Activated T-cell treated with anti-CD3 and anti-CD28 coated beads, Interleukin-2, amount 50 U/mL, for 4 hours (primary cell): ENCODE results near the gene CRIP3. TPM values are rescaled to one million over a fixed set of nuclear protein-coding genes. Genes with fewer than 3 reads are reported as not detected.
"Not testable (repeated sequence)": the region's sequence is repeated elsewhere in the genome, so short reads cannot be mapped to it uniquely, and the experiment has no call there.

Experiments used
- ATAC-seq, 2 donors: fragments of 200-7000 bp; cut with Tn5 transposase; one replicate each; pipeline ENCODE4 v1.10.0; 2021
- DNase-seq: peaks from one replicate; pipeline ENCODE4 v3.0.0-alpha.2; 2020
- H3K27me3 Mint-ChIP-seq: one replicate; pipeline ENCODE4 v1.8.0; 2021; ENCODE audit warnings: low read depth, mixed read lengths
- H3K36me3 Mint-ChIP-seq: one replicate; pipeline ENCODE4 v1.8.0; 2022; ENCODE audit warnings: mixed read lengths; ENCODE audit not compliant: insufficient read depth
- H3K4me1 Mint-ChIP-seq: one replicate; pipeline ENCODE4 v1.8.0; 2021; ENCODE audit warnings: low read depth, mixed read lengths
- H3K4me3 Mint-ChIP-seq: one replicate; pipeline ENCODE4 v1.8.0; 2021; ENCODE audit warnings: mild to moderate bottlenecking, moderate library complexity, mixed read lengths
- H3K9me3 Mint-ChIP-seq: one replicate; pipeline ENCODE4 v1.8.0; 2021; ENCODE audit warnings: mixed read lengths
- total RNA-seq, 3 donors: library from RNA; stranded (reverse); gene quantifications; one replicate each; pipeline ENCODE4 v1.2.1, GENCODE V29; 2021

The CRIP3 gene
- under 1 TPM in 1 of 3 donors, not detected in 2; 0.52 TPM for total RNA-seq

- H3K4me1 Mint-ChIP-seq = peaks cover 7% of the 10 kb centered on the region
- H3K4me3 Mint-ChIP-seq = peak within 1 kb of the TSS; percentile 67
- DNase-seq = peak; percentile 40
- no peaks in the 10 kb centered on the region for H3K27me3 Mint-ChIP-seq
- no peaks in the 10 kb centered on the region for H3K36me3 Mint-ChIP-seq
- no peaks in the 10 kb centered on the region for H3K9me3 Mint-ChIP-seq
- peak; percentile 90 to 92 for ATAC-seq
Observed at GRCh38 chr6:43308101-43308989, at the start of gene CRIP3. TSS of gene CRIP3 (minus strand) at chr6:43308826. CDS start at chr6:43308792, 34 bp downstream.

GRCh38 chr6:43355862-43356590, 47.4 kb upstream of the CRIP3 start:
- Mint-ChIP-seq H3K27me3 (no peaks in the 10 kb centered on the region), H3K4me1 (peaks cover 4% of the 10 kb centered on the region), H3K36me3 (peaks cover 50% of the 10 kb centered on the region), H3K9me3 (no peaks in the 10 kb centered on the region), H3K4me3 (no peak overlapping the region)
- no peak for ATAC-seq
- no peak for DNase-seq

GRCh38 chr6:43351951-43352350, 43.3 kb upstream of the CRIP3 start:
- H3K4me3 Mint-ChIP-seq, H3K4me1 Mint-ChIP-seq, H3K9me3 Mint-ChIP-seq, ATAC-seq, DNase-seq, H3K27me3 Mint-ChIP-seq: not testable (repeated sequence)
- peaks cover 40% of the 10 kb centered on the region for H3K36me3 Mint-ChIP-seq

GRCh38 chr6:43347444-43347843, 38.8 kb upstream of the CRIP3 start:
- Mint-ChIP-seq H3K36me3 (peaks cover 32% of the 10 kb centered on the region), H3K27me3 (no peaks in the 10 kb centered on the region), H3K9me3 (no peaks in the 10 kb centered on the region), H3K4me1 (no peaks in the 10 kb centered on the region), H3K4me3 (no peak overlapping the region)
- ATAC-seq (no peak), DNase-seq (no peak)

DNA sequence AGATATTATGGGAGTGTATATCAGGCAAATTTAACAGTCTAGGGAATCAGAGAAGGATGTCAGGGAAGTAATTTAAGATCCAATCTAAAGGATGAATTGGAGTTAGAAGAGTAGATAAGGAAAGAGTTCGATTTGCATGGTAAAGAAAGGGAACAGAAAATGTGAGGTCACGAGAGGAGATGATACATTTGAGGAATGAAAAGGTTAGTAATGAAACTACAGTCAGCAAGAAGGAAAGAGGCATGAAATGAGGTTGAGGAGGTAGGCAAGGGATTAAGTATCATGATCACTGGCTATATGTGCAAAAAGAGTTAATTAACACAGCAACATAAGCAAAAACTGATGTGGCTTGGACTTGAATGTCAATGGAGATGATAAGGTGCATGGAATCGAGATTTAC, 38.4 kb upstream of the CRIP3 start:
- ATAC-seq = no peak
- H3K4me3 Mint-ChIP-seq = no peak overlapping the region
- DNase-seq = no peak
- no peaks in the 10 kb centered on the region for H3K27me3 Mint-ChIP-seq
- H3K36me3 Mint-ChIP-seq = peaks cover 32% of the 10 kb centered on the region
- no peaks in the 10 kb centered on the region for H3K4me1 Mint-ChIP-seq
- H3K9me3 Mint-ChIP-seq = no peaks in the 10 kb centered on the region

- peaks cover 28% of the 10 kb centered on the region for H3K36me3 Mint-ChIP-seq
- ATAC-seq, H3K27me3 Mint-ChIP-seq, DNase-seq, H3K9me3 Mint-ChIP-seq, H3K4me1 Mint-ChIP-seq, H3K4me3 Mint-ChIP-seq: not testable (repeated sequence)
Observed at GRCh38 chr6:43346243-43346642, 37.6 kb upstream of the CRIP3 start.

- Mint-ChIP-seq H3K9me3 (no peaks in the 10 kb centered on the region), H3K36me3 (peaks cover 43% of the 10 kb centered on the region), H3K4me3 (no peak overlapping the region), H3K27me3 (no peaks in the 10 kb centered on the region), H3K4me1 (peaks cover 8% of the 10 kb centered on the region)
- ATAC-seq (no peak), DNase-seq (no peak)
Observed at GRCh38 chr6:43339168-43339567, 30.5 kb upstream of the CRIP3 start.

GRCh38 chr6:43338243-43338642, 29.6 kb upstream of the CRIP3 start:
- no peaks in the 10 kb centered on the region for H3K27me3 Mint-ChIP-seq
- no peak overlapping the region for H3K4me3 Mint-ChIP-seq
- DNase-seq (no peak), ATAC-seq (no peak)
- peaks cover 41% of the 10 kb centered on the region for H3K36me3 Mint-ChIP-seq
- peaks cover 8% of the 10 kb centered on the region for H3K4me1 Mint-ChIP-seq
- H3K9me3 Mint-ChIP-seq = no peaks in the 10 kb centered on the region

DNA sequence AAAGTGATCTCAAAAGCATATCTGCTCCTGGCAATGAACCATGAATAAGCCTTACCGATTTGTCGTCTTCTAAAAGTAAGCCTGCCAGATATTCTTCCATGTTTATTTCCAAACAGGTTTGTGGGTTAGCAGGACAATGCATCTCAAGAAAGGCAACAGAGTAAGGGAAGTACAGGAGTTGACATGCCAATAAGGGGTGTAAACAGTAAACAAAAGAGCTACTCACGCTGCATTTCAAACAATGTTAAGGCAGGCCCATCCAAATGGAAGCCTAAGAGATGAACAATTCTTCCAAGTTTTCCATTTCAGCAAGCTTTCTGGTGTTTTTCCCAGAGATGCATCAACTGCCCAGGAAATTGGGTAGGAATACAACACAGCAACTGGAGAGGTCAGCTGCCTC, 27.8 kb upstream of the CRIP3 start:
- H3K9me3 Mint-ChIP-seq = no peaks in the 10 kb centered on the region
- H3K4me1 Mint-ChIP-seq = peaks cover 17% of the 10 kb centered on the region
- H3K36me3 Mint-ChIP-seq = peaks cover 29% of the 10 kb centered on the region
- no peaks in the 10 kb centered on the region for H3K27me3 Mint-ChIP-seq
- no peak overlapping the region for H3K4me3 Mint-ChIP-seq
- no peak for ATAC-seq
- no peak for DNase-seq

DNA sequence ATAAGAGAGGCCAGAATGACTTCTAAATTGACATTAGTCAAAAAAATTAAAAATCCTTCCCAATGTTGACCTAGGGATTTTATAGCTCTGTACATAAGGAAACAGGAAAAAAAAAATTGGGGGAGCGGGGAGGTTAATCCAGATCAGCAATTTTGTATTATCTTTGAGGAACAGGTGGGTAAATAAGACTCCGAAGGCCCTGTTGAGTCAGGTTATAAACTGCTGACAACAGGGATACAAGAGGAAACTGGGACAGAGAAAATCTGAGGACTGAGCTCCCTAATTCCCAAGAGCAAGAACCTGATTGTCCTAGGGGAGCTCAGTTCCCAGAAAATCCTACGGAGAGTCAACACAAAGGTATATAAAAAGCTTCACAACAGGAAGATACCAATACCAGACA, 26.8 kb upstream of the CRIP3 start:
- Mint-ChIP-seq H3K27me3 (no peaks in the 10 kb centered on the region), H3K9me3 (no peaks in the 10 kb centered on the region), H3K4me1 (peaks cover 23% of the 10 kb centered on the region), H3K36me3 (peaks cover 22% of the 10 kb centered on the region), H3K4me3 (no peak overlapping the region)
- ATAC-seq (no peak), DNase-seq (no peak)

- H3K36me3 Mint-ChIP-seq = peaks cover 15% of the 10 kb centered on the region
- DNase-seq = no peak
- H3K27me3 Mint-ChIP-seq = no peaks in the 10 kb centered on the region
- ATAC-seq = no peak
- H3K9me3 Mint-ChIP-seq = no peaks in the 10 kb centered on the region
- peaks cover 23% of the 10 kb centered on the region for H3K4me1 Mint-ChIP-seq
- no peak overlapping the region for H3K4me3 Mint-ChIP-seq
Observed at GRCh38 chr6:43334466-43335095, 26.0 kb upstream of the CRIP3 start.

DNA sequence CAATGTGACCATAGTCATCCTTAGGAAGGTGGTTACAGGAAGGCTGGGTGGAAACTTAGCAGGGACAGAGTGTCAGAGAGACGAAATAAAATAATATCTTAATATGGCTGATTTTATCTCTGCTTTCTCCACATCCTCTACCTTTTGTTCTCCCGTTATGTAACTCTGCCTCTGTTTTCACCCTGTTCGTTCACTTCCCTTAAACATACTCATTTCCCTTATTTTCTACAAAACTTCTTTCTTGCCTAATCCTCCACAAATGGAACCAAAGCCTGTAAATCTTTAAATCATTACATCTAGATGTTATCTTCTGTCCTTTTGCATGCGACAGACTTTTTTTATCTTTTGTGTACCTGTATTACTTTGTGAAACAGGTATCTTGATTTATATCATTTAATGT, 23.3 kb upstream of the CRIP3 start:
- no peak for DNase-seq
- H3K4me3 Mint-ChIP-seq = no peak overlapping the region
- no peak for ATAC-seq
- no peaks in the 10 kb centered on the region for H3K9me3 Mint-ChIP-seq
- H3K27me3 Mint-ChIP-seq = no peaks in the 10 kb centered on the region
- peaks cover 12% of the 10 kb centered on the region for H3K36me3 Mint-ChIP-seq
- H3K4me1 Mint-ChIP-seq = peaks cover 19% of the 10 kb centered on the region

DNA sequence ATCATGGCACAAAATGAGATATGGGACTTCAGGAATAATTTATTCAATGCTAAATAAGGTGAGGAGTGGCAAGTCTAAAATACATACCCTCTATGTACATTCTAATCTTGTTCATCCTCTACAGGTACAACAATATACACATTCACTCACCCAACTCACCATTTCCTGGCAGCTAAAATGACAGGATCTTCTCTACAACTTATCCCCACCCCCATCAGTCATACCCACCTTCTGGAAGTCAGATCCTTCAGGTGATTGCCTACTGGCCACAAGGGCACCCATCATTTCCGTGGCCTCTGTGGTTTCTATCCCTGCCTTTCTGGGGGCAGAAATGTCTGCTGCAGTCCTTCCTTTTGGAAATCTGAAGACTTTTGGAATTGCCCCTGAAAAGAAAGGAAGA, 22.8 kb upstream of the CRIP3 start:
- Mint-ChIP-seq H3K27me3 (no peaks in the 10 kb centered on the region), H3K4me3 (no peak overlapping the region), H3K36me3 (peaks cover 10% of the 10 kb centered on the region), H3K9me3 (no peaks in the 10 kb centered on the region), H3K4me1 (peaks cover 19% of the 10 kb centered on the region)
- peak in 1 of 2 donors; percentile 37 for ATAC-seq
- DNase-seq = no peak

- Mint-ChIP-seq H3K4me3 (no peak overlapping the region), H3K36me3 (peaks cover 7% of the 10 kb centered on the region), H3K4me1 (peaks cover 15% of the 10 kb centered on the region), H3K9me3 (no peaks in the 10 kb centered on the region), H3K27me3 (no peaks in the 10 kb centered on the region)
- no peak for DNase-seq
- no peak for ATAC-seq
Observed at GRCh38 chr6:43328528-43328927, 19.9 kb upstream of the CRIP3 start.
